ENCODE results near the gene LIPH. TPM values are rescaled to one million over a fixed set of nuclear protein-coding genes. Genes with fewer than 3 reads are reported as not detected.

The LIPH gene
- not detected in 2 replicates for total RNA-seq

GRCh38 chr3:185552358-185552877, at the start of gene LIPH:
LIPH (minus strand) TSS chr3:185552588; CDS start chr3:185552471, 117 bp downstream.

DNA sequence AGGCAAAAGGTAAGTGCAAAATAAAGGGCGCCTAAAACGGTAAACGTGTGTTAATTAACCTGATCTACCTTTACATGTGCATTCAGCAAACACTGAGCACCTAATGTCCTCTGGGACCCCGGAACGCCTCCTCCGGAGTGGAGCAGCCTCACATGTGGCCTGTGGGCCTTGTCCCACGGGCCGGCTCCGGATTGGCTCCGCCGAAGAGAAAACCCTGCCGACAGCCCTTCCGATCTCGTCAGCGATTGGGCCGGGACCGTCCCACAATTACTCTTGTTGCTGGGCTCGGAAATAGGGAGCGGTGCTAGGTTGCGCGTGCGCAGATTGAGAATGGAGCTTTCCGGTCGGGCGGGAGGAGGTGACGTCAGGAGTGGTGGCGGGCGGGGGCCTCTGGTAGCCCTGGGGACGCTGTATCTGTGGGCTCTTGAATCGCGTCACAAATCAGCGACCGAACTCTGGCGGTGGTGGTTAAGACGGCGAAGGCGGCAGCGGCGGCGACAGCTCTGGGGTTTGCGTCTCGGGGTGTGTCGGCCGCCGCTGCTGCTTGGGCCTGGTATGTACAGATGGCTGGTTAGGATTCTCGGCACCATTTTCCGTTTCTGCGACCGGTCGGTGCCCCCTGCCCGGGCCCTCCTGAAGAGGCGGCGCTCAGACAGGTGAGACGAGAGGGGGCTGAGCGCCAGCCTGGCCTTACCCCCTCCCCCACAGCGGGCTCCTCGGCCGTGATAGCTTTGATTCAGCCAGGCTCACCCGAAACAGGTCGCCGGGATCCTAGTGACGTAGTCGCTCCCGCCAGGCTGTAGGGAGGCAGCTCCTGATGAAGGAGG, 33.7 kb upstream of the LIPH start, which contains the start of gene SENP2:
TSS of gene SENP2 (plus strand) at position 437 of the 827 bp plus-strand sequence. CDS start at position 556, 119 bp downstream.

DNA sequence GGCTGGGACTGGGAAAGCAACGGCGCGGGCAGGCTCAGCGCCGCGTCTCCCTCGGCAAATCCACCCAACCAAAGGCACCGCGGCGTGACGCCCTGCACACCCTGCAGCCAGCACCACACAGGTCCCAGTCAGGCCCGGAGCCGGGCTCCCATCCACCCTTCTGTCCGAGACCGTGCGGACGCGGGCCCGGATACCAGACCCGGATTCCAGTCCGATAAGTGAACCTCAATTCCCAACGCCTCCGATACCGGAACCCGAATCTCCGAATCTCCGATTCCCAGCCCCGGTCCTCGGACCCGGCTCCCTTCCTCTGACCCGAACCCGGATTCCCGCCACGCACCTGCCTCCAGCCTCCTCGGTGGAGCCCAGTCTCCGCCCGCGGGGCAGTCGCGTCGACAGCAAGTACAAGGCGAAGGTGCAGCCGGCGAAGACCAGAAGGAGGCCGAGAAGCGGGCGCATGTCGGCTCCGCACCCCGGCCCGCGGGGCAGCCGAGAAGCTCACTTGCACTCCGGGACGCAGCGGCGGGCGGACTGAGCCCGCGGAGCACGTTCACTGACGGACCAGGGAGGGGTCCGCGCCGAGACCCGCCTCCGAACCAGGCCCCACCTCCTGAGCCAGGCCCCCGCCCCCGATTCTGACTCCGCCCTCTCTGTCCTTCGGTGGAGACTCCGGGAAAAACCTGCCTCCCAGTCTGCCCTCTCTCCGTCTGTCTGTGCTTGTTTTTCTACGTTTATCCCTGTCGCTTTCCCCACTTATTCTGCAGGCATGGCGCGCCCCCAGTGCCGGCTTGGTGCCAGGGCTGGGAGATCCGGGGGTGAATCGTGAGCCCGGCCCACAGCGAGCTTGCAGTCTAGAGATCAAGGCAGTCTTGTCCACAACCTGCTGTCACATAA, 53.6 kb downstream of the LIPH start, which contains the start of gene TMEM41A:
TSS of gene TMEM41A (minus strand) at position 533 of the 894 bp plus-strand sequence. CDS start at position 459, 74 bp downstream.

Other genes starting within 250 kb of the LIPH start
- gene MAP3K13, start 189.5 kb downstream of the LIPH start, total RNA-seq = 15.8 and 19.3 TPM in 2 replicates
- 9.5 and 13.4 TPM in 2 replicates for gene TMEM41A, start 53.6 kb downstream of the LIPH start, total RNA-seq
- 49.6 and 50.5 TPM in 2 replicates for gene SENP2, start 33.7 kb upstream of the LIPH start, total RNA-seq